Measurements from ENCODE around the gene ERC1.

The ERC1 gene

GRCh38 chr12:954741-955140 is 36.3 kb upstream of the ERC1 start:
- DNase-seq (ENCODE audit: insufficient read length, low spot score) (no peak), FAIRE-seq (no peak)
- TF ChIP-seq PAX5 (IDR thresholded peaks at IDR 0.05; ENCODE audit: insufficient read depth, low read length, severe bottlenecking) (no peak), POU2F2 (IDR thresholded peaks at IDR 0.05; ENCODE audit: low read depth, low read length) (no peak), POLR2A (IDR thresholded peaks at IDR 0.05; ENCODE audit: low read depth, low read length) (no peak), SPI1 (IDR thresholded peaks at IDR 0.05; ENCODE audit: low read depth, low read length) (no peak), TAF1 (IDR thresholded peaks at IDR 0.05; ENCODE audit: low read depth, low read length) (no peak), POLR2AphosphoS5 (IDR thresholded peaks at IDR 0.05; ENCODE audit: low read depth, low read length) (no peak)

DNA sequence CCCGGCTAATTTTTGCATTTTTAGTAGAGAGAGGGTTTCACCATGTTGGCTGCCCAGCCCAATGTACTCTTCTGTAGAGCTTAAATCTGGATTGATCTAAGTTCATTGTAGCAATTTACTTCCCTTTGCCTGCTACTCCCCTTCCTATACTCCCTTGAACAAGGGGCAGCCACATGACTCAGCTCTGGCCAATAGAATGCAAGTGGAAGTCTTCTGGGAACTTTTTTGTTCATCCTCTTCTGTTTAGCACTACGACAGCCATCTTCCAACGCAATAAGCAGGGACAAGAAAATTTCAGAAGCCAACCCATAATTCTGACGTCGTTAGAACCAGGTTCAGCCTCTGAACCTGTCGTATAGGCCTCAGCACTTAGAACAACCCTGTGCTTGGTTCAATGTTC is 35.1 kb upstream of the ERC1 start:
- FAIRE-seq, result no peak
- no peak for TF ChIP-seq TAF1 (IDR thresholded peaks at IDR 0.05; ENCODE audit: low read depth, low read length)
- TF ChIP-seq POLR2AphosphoS5 (IDR thresholded peaks at IDR 0.05; ENCODE audit: low read depth, low read length), result no peak
- TF ChIP-seq SPI1 (IDR thresholded peaks at IDR 0.05; ENCODE audit: low read depth, low read length), result no peak
- TF ChIP-seq POU2F2 (IDR thresholded peaks at IDR 0.05; ENCODE audit: low read depth, low read length), result no peak
- TF ChIP-seq POLR2A (IDR thresholded peaks at IDR 0.05; ENCODE audit: low read depth, low read length), result no peak
- no peak for TF ChIP-seq PAX5 (IDR thresholded peaks at IDR 0.05; ENCODE audit: insufficient read depth, low read length, severe bottlenecking)

DNA sequence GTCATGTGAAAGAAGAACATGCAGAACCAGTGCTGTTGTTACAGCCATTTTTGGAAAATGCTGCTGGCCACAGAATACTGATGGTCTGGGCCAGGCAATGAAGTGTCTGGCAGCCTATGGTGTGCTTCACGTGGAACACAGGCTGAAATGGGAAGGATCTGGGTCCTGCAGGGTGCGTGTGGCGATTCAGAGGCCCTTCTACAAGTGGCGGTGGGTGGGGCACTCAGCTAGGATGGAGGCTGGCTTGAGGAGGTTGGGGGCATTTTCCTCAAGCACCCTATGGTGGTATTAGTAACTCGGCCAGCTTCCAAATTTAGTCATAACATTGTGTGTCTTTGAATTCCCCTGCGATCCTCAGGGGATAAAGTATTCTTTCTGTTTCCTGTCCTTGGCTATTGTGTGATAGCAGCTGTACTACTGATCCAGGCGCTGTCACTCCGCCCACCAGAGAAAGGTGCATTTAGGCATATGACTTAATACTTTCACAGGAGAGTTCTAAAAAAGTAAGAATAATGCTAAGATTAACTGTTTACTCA is 32.4 kb upstream of the ERC1 start:
- no peak for DNase-seq (ENCODE audit: insufficient read length, low spot score)
- no peak for TF ChIP-seq TAF1 (IDR thresholded peaks at IDR 0.05; ENCODE audit: low read depth, low read length)
- TF ChIP-seq POU2F2 (IDR thresholded peaks at IDR 0.05; ENCODE audit: low read depth, low read length), result no peak
- no peak for TF ChIP-seq PAX5 (IDR thresholded peaks at IDR 0.05; ENCODE audit: insufficient read depth, low read length, severe bottlenecking)
- no peak for TF ChIP-seq POLR2AphosphoS5 (IDR thresholded peaks at IDR 0.05; ENCODE audit: low read depth, low read length)
- TF ChIP-seq POLR2A (IDR thresholded peaks at IDR 0.05; ENCODE audit: low read depth, low read length), result no peak
- TF ChIP-seq SPI1 (IDR thresholded peaks at IDR 0.05; ENCODE audit: low read depth, low read length), result no peak
- no peak for FAIRE-seq

More for the DNA sequence above, 35.1 kb upstream of the ERC1 start:
- DNase-seq (ENCODE audit: insufficient read length, low spot score), result no peak

- FAIRE-seq (no peak), DNase-seq (ENCODE audit: insufficient read length, low spot score) (no peak)
- TF ChIP-seq POU2F2 (IDR thresholded peaks at IDR 0.05; ENCODE audit: low read depth, low read length) (no peak), POLR2AphosphoS5 (IDR thresholded peaks at IDR 0.05; ENCODE audit: low read depth, low read length) (no peak), TAF1 (IDR thresholded peaks at IDR 0.05; ENCODE audit: low read depth, low read length) (no peak), SPI1 (IDR thresholded peaks at IDR 0.05; ENCODE audit: low read depth, low read length) (no peak), PAX5 (IDR thresholded peaks at IDR 0.05; ENCODE audit: insufficient read depth, low read length, severe bottlenecking) (no peak), POLR2A (IDR thresholded peaks at IDR 0.05; ENCODE audit: low read depth, low read length) (no peak)
Measured at GRCh38 chr12:966724-967123, 24.3 kb upstream of the ERC1 start.

DNA sequence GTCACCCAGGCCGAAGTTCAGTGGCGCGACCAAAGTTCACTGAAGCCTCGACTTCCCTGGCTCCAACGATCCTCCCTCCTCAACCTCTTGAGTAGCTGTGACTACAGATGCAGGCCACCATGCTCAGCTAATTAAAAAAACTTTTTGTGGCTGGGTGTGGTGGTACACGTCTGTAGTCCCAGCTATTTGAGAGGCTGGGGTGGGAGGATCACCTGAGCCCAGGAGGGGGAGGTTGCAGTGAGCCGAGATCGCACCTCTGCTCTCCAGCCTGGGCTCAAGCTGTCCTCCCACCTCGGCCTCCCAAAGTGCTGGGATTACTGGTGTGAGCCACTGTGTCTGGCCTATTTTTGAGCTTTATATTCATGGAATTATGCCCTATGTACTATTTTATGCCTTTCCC is 23.4 kb upstream of the ERC1 start:
- no peak for TF ChIP-seq POLR2AphosphoS5 (IDR thresholded peaks at IDR 0.05; ENCODE audit: low read depth, low read length)
- FAIRE-seq, result no peak

GRCh38 chr12:968545-968944 is 22.5 kb upstream of the ERC1 start:
- FAIRE-seq (no peak), DNase-seq (ENCODE audit: insufficient read length, low spot score) (no peak)
- TF ChIP-seq POLR2A (IDR thresholded peaks at IDR 0.05; ENCODE audit: low read depth, low read length) (no peak), TAF1 (IDR thresholded peaks at IDR 0.05; ENCODE audit: low read depth, low read length) (no peak), SPI1 (IDR thresholded peaks at IDR 0.05; ENCODE audit: low read depth, low read length) (no peak), POLR2AphosphoS5 (IDR thresholded peaks at IDR 0.05; ENCODE audit: low read depth, low read length) (no peak), POU2F2 (IDR thresholded peaks at IDR 0.05; ENCODE audit: low read depth, low read length) (no peak), PAX5 (IDR thresholded peaks at IDR 0.05; ENCODE audit: insufficient read depth, low read length, severe bottlenecking) (no peak)

More for the DNA sequence above, 23.4 kb upstream of the ERC1 start:
- no peak for DNase-seq (ENCODE audit: insufficient read length, low spot score)

DNA sequence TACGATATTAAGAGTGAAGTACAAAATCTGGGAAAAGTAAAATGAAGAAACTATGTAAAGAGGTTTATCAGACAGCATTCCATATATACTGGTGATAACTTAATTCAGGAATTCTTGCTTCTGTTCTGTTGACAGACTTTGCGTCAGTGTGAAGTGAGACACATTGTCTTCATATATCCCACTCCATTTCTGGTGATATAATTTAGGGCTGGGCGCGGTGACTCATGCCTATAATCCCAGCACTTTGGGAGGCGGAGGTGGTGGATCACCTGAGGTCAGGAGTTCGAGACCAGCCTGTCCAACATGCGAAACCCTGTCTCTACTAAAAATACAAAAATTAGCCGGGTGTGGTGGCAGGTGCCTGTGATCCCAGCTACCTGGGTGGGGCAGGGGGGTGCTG is 21.2 kb upstream of the ERC1 start:
- FAIRE-seq (no peak), DNase-seq (ENCODE audit: insufficient read length, low spot score) (no peak)
- TF ChIP-seq POLR2A (IDR thresholded peaks at IDR 0.05; ENCODE audit: low read depth, low read length) (no peak), PAX5 (IDR thresholded peaks at IDR 0.05; ENCODE audit: insufficient read depth, low read length, severe bottlenecking) (no peak), SPI1 (IDR thresholded peaks at IDR 0.05; ENCODE audit: low read depth, low read length) (no peak), POLR2AphosphoS5 (IDR thresholded peaks at IDR 0.05; ENCODE audit: low read depth, low read length) (no peak), TAF1 (IDR thresholded peaks at IDR 0.05; ENCODE audit: low read depth, low read length) (no peak), POU2F2 (IDR thresholded peaks at IDR 0.05; ENCODE audit: low read depth, low read length) (no peak)

GRCh38 chr12:971991-972390 is 19.0 kb upstream of the ERC1 start:
- FAIRE-seq (no peak), DNase-seq (ENCODE audit: insufficient read length, low spot score) (no peak)
- TF ChIP-seq SPI1 (IDR thresholded peaks at IDR 0.05; ENCODE audit: low read depth, low read length) (no peak), TAF1 (IDR thresholded peaks at IDR 0.05; ENCODE audit: low read depth, low read length) (no peak), POU2F2 (IDR thresholded peaks at IDR 0.05; ENCODE audit: low read depth, low read length) (no peak), POLR2A (IDR thresholded peaks at IDR 0.05; ENCODE audit: low read depth, low read length) (no peak), PAX5 (IDR thresholded peaks at IDR 0.05; ENCODE audit: insufficient read depth, low read length, severe bottlenecking) (no peak), POLR2AphosphoS5 (IDR thresholded peaks at IDR 0.05; ENCODE audit: low read depth, low read length) (no peak)

- TF ChIP-seq POLR2AphosphoS5 (IDR thresholded peaks at IDR 0.05; ENCODE audit: low read depth, low read length), result no peak
- TF ChIP-seq SPI1 (IDR thresholded peaks at IDR 0.05; ENCODE audit: low read depth, low read length), result no peak
- no peak for TF ChIP-seq POU2F2 (IDR thresholded peaks at IDR 0.05; ENCODE audit: low read depth, low read length)
- no peak for TF ChIP-seq POLR2A (IDR thresholded peaks at IDR 0.05; ENCODE audit: low read depth, low read length)
- TF ChIP-seq TAF1 (IDR thresholded peaks at IDR 0.05; ENCODE audit: low read depth, low read length), result no peak
- TF ChIP-seq PAX5 (IDR thresholded peaks at IDR 0.05; ENCODE audit: insufficient read depth, low read length, severe bottlenecking), result no peak
- no peak for DNase-seq (ENCODE audit: insufficient read length, low spot score)
- no peak for FAIRE-seq
Measured at GRCh38 chr12:974271-974862, 16.7 kb upstream of the ERC1 start.

DNA sequence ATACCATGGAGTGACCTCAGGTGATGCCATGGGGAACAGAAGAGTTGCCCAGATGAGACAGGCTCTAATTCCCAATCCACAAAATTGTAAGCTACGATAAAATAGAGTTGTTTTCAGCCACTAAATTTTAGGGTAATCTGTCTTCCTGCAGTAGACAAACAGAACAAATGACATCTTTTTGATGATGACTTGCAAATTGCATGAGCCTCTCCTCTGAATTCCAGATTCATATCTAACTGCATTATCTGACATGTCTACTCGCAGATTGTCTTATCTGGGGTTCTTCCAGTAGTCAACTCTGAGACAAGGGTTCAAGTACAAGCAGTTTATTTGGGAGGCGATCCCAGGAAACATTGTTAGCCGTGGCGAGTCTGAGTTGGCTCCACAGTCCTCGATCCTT is 14.4 kb upstream of the ERC1 start:
- DNase-seq (ENCODE audit: insufficient read length, low spot score) (no peak), FAIRE-seq (no peak)
- TF ChIP-seq SPI1 (IDR thresholded peaks at IDR 0.05; ENCODE audit: low read depth, low read length), result no peak
- TF ChIP-seq POLR2A (IDR thresholded peaks at IDR 0.05; ENCODE audit: low read depth, low read length), result no peak
- no peak for TF ChIP-seq POLR2AphosphoS5 (IDR thresholded peaks at IDR 0.05; ENCODE audit: low read depth, low read length)
- TF ChIP-seq PAX5 (IDR thresholded peaks at IDR 0.05; ENCODE audit: insufficient read depth, low read length, severe bottlenecking), result no peak
- TF ChIP-seq TAF1 (IDR thresholded peaks at IDR 0.05; ENCODE audit: low read depth, low read length), result no peak
- TF ChIP-seq POU2F2 (IDR thresholded peaks at IDR 0.05; ENCODE audit: low read depth, low read length), result no peak
